ENCODE measurements around the gene CCT6B.
"Not testable (repeated sequence)": the region's sequence is repeated elsewhere in the genome, so short reads cannot be mapped to it uniquely, and the experiment has no call there.

CCT6B gene

GRCh38 chr17:34980353-34980680 lies 19.1 kb upstream of the CCT6B start, which contains the start of gene LIG3:
Gene LIG3 (plus strand): TSS chr17:34980512. CDS start chr17:34983006, 2,494 bp downstream.
- DNase-seq: peak; percentile 93

GRCh38 chr17:34979650-34980352 lies 18.5 kb upstream of the CCT6B start:
- peak; percentile 28 for DNase-seq

- no peak for DNase-seq
Observed at GRCh38 chr17:34979153-34979552, 17.9 kb upstream of the CCT6B start.

GRCh38 chr17:34974794-34975785 lies 13.8 kb upstream of the CCT6B start:
- DNase-seq: no peak

GRCh38 chr17:34974179-34974578 lies 12.9 kb upstream of the CCT6B start:
- DNase-seq: no peak

GRCh38 chr17:34958438-34958837 lies 2.8 kb downstream of the CCT6B start:
- DNase-seq: no peak

- not testable (repeated sequence) for DNase-seq
Observed at GRCh38 chr17:34950780-34951179, 10.5 kb downstream of the CCT6B start.

- no peak for DNase-seq
Observed at GRCh38 chr17:34930283-34930682, 31.0 kb downstream of the CCT6B start.

- DNase-seq: no peak
Observed at GRCh38 chr17:34926661-34927060, 34.6 kb downstream of the CCT6B start.

- no peak for DNase-seq
Observed at GRCh38 chr17:34920676-34921075, 40.6 kb downstream of the CCT6B start.

- no peak for DNase-seq
Observed at GRCh38 chr17:34917381-34917780, 43.9 kb downstream of the CCT6B start.

- DNase-seq: no peak
Observed at GRCh38 chr17:34916120-34916519, 45.1 kb downstream of the CCT6B start.

- no peak for DNase-seq
Observed at GRCh38 chr17:34913001-34913400, 48.3 kb downstream of the CCT6B start.

- DNase-seq: no peak
Observed at GRCh38 chr17:34909040-34909439, 52.2 kb downstream of the CCT6B start.

GRCh38 chr17:34902831-34903547 lies 58.3 kb downstream of the CCT6B start:
- no peak for DNase-seq

GRCh38 chr17:34899643-34900291 lies 61.5 kb downstream of the CCT6B start:
- DNase-seq: no peak

- no peak for DNase-seq
Observed at GRCh38 chr17:34895383-34895782, 65.9 kb downstream of the CCT6B start.

- DNase-seq: no peak
Observed at GRCh38 chr17:34894964-34895363, 66.3 kb downstream of the CCT6B start.

GRCh38 chr17:34892461-34893249 lies 68.6 kb downstream of the CCT6B start:
- peak; percentile 57 for DNase-seq

GRCh38 chr17:34886831-34887230 lies 74.4 kb downstream of the CCT6B start:
- DNase-seq: peak; percentile 94

- DNase-seq: peak; percentile 98
Observed at GRCh38 chr17:34885076-34885475, 76.2 kb downstream of the CCT6B start.

GRCh38 chr17:34884597-34884996 lies 76.7 kb downstream of the CCT6B start:
- DNase-seq: no peak

Data from hematopoietic multipotent progenitor cell treated with erythropoietin and hydrocortisone succinate and interleukin-3 and kit ligand, for 8 days (in vitro differentiated cells).